HG03521 (cell line): ENCODE results near the gene ZDHHC14.
"Not testable (repeated sequence)": the region's sequence is repeated elsewhere in the genome, so short reads cannot be mapped to it uniquely, and the experiment has no call there.

ENCODE experiments used
- ATAC-seq: cut with Tn5 transposase; IDR thresholded peaks from one replicate; pipeline ENCODE4 v1.9.1; 2021; ENCODE audit warnings: mild to moderate bottlenecking, moderate library complexity; ENCODE audit not compliant: unreplicated experiment

Gene ZDHHC14

DNA sequence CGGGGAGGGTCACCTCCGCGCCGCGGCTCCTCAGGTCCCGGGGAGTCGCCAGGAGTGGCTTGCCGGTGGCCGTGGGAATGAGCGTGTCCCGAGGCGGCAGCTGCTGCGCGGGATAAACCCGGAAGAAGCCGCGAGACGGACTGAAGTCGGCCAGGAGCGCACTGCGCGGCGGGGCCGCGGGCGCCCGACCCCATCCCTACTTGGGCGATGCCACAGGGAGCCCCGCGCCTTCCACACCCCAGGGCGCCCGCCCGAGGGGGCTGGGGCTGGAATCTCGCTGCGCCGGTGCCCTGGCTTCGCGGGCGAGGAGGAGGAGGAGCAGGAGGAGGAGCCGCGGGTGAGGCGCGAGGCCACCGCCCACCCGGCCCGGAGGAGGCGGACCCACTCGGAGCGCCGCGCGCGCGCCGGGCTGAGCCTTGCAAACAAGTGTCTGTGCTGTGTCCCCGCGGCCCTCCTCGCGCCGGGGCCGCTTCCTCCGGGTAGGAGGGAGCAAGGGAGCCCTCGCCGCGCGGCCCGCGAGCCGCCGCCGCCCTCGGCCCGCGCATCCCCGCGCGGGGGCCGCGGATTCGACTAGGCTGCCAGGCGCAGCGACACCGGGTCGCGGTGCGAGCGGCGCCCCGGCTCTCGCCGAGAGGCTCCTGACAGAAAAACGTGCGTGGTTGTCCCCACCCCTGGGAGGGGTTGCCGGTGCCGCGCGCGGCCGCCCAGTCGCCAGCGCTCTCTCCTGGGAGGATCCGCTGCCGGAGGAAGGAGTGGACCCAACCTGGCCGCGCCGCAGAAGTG is at the start of gene ZDHHC14:
TSS of gene ZDHHC14 (plus strand) at position 412 of the 783 bp plus-strand sequence.
- ATAC-seq = peak; percentile 69

DNA sequence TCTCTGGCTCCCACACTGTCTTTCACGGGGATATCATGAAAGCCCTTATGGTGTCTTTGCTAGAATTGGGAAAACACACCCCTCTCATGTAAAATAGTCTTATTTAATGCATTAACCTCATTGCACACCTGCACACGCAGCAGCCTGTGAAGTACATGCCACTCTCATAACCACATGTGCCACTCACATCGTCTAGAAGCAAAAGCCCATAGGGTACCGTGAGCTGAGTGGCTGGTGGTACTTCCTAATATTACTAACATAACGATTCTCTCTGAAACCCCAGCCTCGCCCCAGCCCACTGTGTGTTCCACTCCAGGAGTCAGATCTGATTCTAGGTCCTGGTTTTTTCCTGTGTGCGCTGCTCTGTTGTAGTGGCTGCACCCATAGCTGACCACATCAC is 48.2 kb upstream of the ZDHHC14 start:
- ATAC-seq = no peak

DNA sequence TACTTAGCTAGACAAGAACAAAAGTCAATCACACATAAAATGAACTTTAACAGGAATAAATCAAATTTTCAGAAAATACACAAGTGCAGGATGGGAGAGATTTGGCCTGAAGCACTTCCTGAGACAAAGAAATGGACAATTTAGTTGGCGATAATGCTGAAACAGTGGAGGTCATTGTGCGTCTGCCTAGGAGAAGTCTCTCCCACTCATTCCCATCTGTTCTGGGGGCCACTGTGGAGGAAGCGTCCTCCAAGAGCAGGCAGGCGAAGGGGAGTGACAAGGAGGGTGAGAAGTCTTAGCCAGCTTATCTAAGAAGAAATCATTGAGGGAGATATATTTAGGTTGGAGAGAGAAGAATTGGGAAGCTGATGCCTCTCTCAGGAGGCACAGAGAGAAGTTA is 47.5 kb upstream of the ZDHHC14 start:
- no peak for ATAC-seq

DNA sequence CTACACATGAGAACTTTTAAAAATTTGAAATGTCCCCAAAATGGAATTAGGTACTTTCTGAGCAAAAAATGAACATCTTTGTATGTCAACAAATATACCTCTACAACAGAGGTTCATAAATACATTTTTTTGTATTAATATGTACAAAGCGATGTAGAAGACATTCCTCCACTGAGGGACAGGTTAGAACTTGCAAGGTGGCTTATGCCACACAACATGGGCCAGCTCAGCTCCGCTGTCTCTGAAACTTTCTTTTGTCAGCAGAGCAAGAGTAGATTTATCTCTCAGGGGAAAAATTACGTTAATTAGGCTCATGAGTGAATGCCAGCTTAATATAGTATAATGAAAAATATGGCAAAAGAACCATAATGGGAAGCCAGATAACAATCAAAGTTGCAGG is 47.0 kb upstream of the ZDHHC14 start:
- no peak for ATAC-seq

DNA sequence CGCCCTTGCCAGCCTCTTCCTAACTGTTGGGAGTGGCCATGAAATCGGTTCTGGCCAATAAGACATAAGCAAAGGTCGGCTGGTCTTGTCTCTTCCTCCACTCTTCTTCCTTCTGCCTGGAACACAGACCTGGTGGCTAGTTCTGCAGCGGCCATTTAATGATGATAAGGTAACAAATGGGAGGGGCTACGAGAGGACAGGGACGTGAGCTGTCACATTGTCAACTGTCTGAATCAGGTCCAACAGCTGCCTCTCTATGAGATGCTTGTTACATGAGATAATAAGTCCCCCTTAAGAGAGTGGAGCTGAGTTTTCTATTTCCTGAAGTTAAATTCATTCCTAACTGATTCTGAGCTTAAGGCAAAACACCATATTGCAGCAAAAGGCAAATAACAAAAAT is 45.2 kb upstream of the ZDHHC14 start:
- no peak for ATAC-seq

DNA sequence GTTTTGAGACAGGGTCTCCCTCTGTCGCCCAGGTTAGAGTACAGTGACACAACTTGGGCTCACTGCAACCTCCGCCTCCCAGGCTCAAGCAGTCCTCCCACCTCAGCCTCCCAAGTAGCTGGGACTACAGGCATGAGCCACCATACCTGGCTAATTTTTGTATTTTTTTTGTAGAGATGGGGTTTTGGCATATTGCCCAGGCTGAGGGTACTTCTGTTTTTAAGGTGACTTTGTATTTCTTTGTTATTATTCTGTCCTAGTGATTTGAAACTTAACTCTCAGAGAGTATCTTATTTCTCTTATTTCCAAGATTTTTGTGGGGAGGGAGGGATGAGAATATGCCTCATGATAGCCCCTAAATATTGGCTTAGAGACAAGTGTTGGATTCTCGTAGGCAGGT is 43.7 kb upstream of the ZDHHC14 start:
- not testable (repeated sequence) for ATAC-seq

DNA sequence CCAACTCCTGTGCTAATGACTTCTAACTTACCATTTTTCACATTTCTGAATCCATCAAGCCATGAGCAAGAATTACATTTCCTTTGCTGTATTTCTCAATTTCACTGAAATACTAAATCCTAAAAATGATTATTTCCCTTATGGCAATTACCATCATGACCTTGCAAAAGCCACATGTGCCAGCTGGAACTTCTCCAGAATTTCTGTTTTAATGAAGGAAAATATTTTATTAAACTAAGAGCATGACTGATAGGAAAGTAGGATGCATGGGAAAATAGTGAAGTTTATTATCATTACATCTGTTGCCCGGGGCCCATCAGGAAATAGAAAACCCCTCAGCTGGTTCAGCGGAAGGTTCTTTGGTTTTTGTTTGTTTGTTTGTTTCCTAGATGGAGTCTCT is 43.2 kb upstream of the ZDHHC14 start:
- ATAC-seq = no peak

DNA sequence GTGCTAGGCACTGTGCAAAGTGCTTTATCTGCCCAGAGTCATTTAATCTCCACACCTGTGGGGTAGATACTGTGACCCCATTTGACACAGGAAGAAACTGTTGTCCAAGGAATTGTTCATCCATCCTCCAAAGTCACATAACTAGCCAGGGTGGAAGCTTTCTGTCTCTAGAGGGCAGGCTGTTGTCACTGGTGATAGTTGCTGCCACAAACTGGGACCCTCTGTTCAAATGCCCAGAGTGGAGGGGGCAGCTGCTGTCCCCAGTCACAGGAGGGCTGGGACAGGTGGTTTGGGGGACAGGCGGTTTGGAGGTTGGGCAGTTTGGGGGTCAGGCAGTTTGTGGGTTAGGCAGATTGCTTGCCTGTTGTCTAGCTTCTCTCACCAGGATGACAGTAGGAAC is 41.6 kb upstream of the ZDHHC14 start:
- no peak for ATAC-seq

DNA sequence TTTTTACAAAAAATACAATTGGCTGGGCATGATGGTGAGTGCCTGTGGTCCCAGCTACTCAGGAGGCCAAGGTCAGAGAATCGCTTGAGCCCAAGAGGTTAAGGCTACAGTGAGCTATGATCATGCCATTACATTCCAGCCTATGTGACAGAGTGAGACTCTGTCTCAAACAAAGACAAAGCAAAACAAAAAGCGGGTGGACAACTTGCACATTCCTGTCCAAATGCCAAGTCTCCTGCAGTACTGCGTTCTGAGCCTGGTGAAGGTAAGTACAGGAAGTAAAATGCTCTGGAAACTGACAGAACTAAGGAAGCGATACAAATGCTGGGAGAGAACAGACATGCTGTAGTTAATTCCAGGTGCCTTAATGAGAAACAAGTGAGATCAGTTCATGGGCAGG is 37.3 kb upstream of the ZDHHC14 start:
- no peak for ATAC-seq

DNA sequence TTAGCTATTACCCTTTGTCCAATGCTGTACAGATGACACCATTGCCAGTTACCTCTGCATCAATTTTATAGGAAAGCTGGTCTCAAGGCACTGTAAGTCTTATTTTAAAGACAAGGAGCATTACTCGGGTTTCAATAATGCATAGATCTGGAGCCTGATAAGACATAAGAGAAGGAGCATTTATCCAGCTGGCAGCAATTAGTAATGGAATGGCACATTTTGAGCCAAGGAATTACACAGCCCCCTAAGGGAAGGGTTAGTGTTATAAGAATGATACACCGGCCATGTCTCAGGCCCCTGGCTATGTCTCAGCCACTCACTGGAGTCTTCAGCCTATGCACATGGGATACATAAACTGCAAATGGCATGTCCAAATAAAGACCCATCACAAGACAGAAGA is 34.6 kb upstream of the ZDHHC14 start:
- ATAC-seq = no peak

DNA sequence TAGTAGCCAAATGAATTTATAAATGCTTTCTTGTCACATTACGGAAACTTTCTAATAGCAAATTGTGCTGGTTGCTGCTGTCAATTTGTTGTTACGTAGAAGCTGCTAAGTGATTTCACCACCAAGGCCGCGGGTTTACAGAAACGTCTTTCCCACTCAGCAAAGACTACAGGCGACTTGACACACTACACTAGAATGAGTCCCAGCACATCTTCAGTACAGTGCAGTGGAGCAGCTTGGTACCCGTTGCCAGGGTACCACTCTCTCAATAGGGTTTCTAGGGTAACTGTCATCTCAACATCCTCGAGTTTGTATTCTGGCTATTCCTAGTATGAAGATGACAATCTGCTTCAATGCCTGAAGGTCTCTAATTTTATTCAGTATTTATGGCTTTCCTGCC is 22.7 kb upstream of the ZDHHC14 start:
- ATAC-seq = no peak

DNA sequence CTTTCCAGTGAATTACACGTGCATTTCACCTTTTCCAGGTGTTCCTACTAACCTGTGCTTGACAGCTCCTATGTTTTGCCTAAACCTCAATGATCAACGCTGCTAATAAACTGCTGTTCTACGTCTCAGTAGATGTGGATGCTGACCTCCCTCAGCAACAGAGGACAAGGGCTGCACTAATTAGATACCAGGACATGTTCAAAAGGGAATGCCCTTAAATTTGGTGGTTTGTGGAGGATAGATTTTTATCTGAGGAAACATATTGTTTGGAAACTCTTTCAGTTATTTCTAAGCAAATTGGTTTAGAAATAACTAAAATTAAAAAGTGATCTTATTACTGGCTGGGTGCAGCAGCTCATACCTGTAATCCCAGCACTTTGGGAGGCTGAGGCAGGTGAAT is 19.1 kb upstream of the ZDHHC14 start:
- ATAC-seq = no peak

DNA sequence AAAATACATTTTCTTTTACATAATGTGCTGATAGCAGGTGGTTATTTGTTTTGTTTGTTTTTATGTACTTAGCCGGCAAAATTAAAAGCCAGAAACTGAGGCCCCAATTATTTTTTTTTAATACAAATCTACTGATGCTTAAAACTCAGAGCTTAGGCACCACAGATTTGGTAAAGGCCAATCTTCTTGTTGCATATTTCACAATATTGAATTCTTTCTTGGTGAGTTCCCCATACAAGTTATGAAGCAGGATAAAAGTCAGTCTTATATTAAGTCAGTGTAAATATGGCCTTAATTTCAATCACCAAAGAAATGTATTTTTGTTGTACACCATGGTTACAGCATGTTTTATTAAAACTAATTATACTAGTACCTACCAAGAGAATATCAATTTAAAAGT is 16.3 kb upstream of the ZDHHC14 start:
- no peak for ATAC-seq

DNA sequence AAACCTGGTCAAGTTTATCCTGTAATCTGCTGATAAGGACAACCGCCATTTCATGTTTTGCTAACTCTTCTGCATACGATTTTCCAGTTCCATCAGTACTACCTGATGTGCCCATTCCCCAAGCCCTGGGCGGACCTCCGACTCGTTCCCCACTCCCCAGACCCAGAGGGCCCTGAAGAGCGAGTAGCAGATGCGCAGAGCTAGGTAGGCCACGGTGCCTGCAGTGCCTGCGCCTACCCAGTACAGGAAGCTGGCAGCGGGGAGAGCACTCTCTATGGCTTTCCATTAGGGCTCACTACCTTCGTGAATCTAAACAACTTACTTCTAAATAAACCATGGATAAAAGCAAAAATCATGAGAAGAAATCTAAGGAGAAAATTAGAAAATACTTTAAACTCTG is 14.3 kb upstream of the ZDHHC14 start:
- no peak for ATAC-seq

DNA sequence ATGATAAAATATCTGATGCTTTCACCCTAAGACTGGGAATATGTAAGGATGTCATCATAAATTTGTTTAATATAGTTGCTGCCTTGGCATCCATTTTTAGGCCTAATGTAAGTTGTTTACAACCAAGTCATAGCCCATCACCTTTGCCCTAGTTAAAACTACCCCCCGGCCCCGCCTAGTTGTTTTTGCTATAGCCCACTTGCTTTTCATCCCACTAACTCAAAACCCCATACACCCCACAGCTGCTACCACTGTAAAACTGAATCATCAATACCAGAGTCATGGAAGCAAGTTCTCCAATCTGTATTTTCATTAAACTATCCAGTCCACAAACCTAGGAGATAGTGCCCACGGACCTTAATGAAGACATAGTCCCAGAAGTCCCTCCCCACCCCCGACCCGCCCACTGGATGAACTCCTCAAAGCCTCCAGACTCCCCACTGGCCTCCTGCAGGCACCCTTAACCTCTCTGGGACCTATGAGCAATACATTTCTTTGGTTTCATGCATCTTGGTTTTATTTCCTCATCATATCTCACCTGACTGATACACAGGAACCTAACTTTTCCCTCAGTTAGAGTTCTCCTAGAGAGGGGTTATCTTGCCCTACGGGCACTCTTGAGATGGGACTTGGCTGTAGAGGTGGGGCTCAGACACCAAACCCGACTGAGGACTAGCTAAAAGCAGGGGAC is 12.5 kb upstream of the ZDHHC14 start:
- no peak for ATAC-seq

DNA sequence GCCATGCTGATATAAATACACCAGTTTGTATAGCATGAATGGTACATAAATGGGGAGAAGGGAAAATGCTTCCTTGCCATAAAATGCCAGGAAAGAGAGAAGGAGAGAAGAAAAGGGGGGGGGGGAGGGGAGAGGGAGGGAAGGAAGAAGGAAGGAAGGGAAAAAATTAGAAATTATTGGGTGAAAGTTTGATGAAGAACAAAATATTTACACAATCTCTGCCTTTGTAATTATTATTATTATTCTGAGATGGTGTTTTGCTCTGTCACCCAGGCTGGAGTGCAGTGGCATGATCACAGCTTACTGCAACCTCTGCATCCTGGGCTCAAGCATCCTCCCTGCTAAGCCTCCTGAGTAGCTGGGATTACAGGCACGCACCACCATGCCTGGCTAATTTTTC is 10.2 kb upstream of the ZDHHC14 start:
- no peak for ATAC-seq

DNA sequence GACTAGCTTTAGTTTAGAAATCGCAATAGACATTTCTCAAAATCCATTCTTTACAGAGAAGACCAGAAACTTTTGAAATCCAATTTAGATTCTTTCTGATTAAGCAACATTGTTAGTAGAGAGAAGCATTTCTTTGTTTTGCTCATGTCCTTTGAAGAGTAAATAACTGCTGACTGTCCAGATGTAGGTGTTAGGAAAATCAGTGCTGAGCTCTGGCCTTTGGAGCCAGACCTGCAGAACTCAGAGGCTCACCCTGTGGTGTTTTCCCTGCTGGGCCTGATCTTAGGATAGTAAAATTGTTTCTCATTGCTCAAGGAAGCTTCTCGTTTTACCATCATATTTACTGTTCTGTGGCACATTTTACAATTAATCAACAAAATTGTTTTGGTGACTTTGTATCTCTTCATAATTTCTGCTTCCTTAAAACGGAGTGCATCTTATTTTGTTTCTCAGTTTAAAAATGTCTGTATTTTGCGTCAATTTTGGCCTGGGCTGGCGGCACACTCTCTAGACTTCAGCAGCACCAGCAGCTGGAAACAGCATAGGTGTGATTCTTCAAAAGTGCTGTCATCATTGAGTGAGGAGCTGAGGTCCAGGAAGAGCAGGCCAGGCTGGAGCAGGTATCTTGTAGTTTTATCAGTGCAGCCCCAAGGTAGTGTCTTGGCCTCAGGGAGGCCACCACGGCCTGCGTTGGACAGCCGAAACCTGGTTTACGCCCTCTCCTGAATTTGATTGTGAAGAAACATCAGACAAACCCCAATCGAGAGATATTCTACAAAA is 8.3 kb upstream of the ZDHHC14 start:
- ATAC-seq = no peak

DNA sequence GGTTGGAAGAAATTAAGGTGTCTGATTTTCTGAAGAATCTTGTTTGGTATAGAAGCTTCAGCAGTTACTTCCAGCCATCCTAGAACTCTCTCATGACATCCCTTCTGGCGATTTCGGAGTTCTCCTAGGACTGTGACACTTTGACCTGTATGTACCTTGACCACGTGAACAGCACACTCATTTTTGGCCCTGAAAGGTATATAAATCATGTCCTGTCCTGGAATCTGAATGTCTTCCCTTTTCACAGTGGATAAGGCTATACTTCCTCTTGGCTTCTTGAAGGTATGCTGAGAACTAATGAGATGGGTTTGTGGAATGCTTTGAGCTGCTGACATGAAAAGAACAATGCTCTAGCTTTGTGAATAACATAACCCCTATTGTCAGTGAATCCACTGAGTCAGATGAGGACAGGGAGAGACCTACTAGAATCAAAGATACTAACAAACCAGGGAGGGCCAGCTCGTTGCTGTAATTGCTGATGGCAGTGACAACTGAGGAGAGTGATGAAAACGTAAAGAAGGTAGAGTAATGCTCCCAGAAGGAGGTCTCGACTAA is 6.0 kb upstream of the ZDHHC14 start:
- ATAC-seq = no peak

DNA sequence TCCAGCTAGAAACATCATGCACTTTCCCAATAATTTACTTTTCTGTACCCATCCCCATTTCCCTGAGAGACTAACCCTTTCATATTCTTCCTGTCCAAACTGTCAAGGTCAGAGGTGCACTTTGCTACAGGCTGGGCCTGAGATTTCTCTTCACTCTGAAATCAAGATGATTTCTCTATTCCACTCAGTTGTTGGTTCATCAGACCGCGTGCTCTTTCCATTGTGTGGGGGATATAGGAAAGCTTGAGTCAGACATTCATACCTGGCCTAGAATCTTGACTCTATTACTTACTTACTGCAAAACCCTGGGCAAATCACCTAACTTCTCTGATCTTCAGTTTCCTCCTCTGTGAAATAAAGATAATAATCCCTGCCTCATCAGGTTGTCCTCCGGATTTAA is 4.7 kb upstream of the ZDHHC14 start:
- ATAC-seq = no peak

DNA sequence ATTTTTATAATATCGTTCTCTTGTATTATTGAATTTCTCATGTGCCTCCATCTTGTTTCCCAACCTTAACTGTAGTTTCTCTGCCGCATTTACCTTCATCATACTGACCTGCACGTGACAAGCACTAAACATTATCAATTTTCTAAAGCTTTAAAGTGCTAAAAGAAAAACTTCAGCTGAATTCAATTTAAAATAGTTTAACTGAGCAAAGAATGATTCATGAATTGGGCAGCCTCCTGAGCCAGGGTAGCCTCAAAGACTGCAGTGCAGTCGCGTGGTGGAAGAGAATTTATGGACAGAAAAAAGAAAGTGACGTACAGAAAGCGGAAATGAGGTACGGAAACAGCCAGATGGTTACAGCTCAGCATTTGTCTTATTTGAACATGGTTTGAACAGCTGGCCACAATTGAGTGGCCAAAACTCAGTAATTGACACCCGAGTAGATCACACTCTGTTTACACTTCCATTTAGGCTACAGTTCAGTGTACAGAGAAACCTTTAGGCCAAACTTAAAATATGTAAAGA is 4.2 kb upstream of the ZDHHC14 start:
- no peak for ATAC-seq
